OCI-M2 (cell line): ENCODE data around the gene PCP4.
"Not testable (repeated sequence)": the region's sequence is repeated elsewhere in the genome, so short reads cannot be mapped to it uniquely, and the experiment has no call there.

Experiments
- DNase-seq: peaks from one replicate; lab custom pipeline; 2025; ENCODE audit not compliant: unreplicated experiment; lab: John Stamatoyannopoulos, UW

The PCP4 gene

GRCh38 chr21:39863111-39863510 lies 4.1 kb upstream of the PCP4 start:
- DNase-seq = no peak

DNA sequence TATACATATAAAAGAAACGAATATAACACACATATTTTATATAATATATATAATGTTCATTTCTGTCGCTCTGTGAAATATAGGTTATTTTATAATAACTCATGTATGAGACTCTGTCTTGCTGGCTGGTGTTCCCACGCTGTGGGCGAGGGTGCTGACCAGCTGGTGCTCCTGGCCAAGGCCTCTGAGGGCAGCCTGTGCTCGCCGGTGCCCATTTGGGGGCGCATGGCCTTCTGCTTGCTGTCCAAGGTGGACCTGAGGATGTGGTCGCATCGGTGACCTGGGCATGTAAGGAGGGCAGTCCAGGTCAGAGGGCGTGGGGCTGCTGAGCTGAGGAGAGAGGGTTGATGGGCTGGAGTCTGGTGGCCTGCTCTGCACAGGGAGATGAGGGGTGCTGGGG lies 1.1 kb upstream of the PCP4 start:
- DNase-seq = no peak

DNA sequence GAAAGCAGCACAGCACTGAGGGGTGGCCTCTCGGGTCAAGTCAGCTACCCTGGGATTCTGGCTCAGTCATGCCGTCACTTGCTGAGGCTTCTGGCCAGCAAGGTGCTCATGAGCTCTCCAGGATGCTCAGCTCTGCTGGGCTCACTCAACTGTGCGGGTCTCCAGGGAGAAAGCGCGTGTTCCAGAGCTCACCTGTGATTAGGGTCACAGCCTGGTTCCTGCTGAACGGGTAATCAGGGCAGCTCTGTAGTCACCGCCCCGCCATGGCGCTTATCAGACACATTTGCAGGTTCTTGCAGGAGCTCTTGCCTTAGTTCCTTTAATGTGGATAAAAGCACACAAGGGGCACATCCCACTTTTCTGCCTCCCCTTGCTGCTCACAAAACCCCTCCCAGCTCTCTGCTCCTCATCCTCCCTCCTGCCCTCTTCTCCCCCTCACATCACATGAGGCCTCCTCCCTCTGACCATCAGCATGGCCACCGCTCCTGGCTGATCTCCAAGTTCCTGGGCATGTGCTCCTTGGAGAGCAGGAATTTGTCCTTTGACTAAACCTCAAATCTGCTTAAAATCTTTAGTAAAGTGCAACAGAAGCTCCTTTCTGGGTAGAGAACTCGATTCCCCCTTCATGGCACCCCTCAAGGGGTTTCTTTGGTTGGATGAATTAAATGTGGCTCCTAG lies 2.0 kb downstream of the PCP4 start:
- no peak for DNase-seq

DNA sequence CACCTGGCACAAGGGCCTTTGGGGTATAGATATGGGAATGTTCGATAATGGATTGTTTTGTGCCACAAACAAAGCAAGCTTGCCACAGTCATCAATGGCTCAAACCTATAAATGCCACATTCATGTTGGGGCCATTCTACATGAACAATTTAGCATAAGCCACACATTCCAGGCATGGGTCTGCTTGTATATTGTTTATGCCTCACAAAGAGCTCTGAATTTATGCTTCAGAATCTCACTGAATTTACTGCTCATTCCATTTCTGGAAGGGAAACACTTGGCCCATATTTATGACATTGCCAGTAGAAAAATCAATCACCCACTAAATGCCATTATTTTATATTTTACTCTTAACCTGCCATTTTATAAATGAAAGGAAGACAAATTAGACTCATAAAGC lies 6.4 kb downstream of the PCP4 start:
- DNase-seq = no peak

- DNase-seq = no peak
These were observed 7.0 kb downstream of the PCP4 start for GRCh38 chr21:39874206-39874605.

- DNase-seq = no peak
These were observed 7.5 kb downstream of the PCP4 start for GRCh38 chr21:39874759-39875158.

DNA sequence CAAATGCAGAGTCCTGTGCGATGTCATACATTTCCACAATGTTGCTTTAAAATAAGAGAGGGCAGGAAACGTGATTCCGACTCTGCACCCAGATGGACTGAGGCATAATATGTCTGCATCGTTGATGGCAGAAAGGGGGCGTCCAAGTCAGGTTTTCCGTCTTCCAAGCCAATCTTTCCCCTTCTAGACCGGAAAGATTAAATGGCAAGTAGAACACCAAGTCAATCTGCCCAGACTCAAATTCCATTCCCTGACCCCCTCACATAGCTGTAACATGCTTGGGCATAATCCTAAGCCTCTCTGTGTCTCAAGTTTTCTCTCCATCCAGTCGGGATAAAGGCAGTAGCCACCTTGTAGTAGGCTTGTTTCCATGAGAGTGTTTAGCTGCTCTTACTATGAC lies 14.4 kb downstream of the PCP4 start:
- DNase-seq = no peak

- DNase-seq = no peak
These were observed 15.1 kb downstream of the PCP4 start for GRCh38 chr21:39882151-39882838.

GRCh38 chr21:39882839-39883195 lies 15.6 kb downstream of the PCP4 start:
- no peak for DNase-seq

DNA sequence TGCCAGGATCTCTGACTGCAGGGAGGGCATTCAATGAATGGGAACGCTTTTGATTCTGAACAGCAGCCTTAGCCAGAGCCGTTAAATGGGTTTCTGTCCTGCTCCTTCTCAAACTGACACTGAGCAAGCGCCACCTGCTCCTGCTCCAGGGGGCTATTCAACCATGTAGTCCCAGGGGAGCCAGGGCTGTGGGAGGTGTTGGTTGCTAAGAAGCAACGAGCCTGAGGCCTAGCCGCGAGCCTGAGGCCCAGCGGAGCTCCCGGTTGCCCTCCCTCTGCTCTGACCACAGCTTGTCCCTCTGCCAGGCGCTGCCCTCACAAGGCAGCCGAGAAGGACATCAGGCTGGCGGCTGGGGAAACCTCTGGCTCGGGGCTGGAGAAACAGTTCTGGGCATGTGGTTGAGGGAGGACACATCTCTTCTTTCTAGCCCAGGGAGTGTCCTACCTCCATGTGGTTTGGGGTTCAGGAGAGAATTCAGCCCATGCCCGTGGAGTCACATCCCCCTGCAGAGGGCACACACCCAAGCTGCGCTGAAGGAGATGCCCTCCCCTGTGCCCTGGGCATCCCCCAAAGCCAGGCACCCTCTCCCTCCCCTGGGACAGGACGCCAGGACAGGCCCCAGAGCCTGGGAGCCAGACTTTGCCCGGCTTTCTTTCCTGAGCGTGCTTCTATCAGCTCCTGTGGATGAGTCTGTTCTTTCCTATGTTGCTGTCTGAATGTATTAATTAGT lies 18.0 kb downstream of the PCP4 start:
- no peak for DNase-seq

- no peak for DNase-seq
These were observed 21.6 kb downstream of the PCP4 start for GRCh38 chr21:39888848-39889247.

DNA sequence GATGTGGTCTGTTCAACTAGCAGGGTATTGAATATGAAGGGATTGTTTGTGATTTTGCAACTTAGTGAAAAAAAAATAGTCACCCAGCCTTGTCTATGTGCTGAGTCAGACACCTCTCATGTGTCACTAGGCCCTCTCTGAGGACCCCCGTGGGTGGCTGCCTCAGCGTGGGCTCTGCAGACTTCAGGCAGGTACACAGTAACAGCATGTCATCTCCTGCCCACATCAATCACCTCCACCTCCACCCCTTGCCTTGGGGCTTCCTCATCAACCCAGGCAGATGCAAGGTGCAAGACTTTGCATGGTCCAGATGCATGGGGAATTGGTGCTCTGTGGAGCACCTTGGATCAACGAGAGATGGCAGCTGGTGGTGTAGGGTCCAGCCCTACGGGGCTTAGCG lies 23.9 kb downstream of the PCP4 start:
- no peak for DNase-seq

DNA sequence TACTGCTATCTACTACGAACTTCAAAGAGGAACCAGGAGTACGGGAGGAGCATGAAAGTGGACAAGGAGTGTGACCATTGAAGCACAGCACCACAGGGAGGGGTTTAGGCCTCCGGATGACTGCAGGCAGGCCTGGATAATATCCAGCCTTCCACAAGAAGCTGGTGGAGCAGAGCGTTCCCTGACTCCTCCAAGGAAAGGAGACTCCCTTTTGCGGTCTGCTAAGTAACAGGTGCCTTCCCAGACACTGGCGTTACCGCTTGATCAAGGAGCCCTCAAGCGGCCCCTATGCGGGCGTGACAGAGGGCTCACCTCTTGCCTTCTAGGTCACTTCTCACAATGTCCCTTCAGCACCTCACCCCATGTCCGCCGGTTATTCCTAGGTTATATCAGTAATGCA lies 24.6 kb downstream of the PCP4 start:
- DNase-seq = not testable (repeated sequence)

- no peak for DNase-seq
These were observed 33.3 kb downstream of the PCP4 start for GRCh38 chr21:39900491-39900890.

GRCh38 chr21:39900911-39901310 lies 33.7 kb downstream of the PCP4 start:
- DNase-seq = no peak

GRCh38 chr21:39902986-39903385 lies 35.7 kb downstream of the PCP4 start:
- no peak for DNase-seq

- DNase-seq = no peak
These were observed 37.2 kb downstream of the PCP4 start for GRCh38 chr21:39904457-39904856.

GRCh38 chr21:39908265-39908923 lies 41.2 kb downstream of the PCP4 start:
- no peak for DNase-seq

DNA sequence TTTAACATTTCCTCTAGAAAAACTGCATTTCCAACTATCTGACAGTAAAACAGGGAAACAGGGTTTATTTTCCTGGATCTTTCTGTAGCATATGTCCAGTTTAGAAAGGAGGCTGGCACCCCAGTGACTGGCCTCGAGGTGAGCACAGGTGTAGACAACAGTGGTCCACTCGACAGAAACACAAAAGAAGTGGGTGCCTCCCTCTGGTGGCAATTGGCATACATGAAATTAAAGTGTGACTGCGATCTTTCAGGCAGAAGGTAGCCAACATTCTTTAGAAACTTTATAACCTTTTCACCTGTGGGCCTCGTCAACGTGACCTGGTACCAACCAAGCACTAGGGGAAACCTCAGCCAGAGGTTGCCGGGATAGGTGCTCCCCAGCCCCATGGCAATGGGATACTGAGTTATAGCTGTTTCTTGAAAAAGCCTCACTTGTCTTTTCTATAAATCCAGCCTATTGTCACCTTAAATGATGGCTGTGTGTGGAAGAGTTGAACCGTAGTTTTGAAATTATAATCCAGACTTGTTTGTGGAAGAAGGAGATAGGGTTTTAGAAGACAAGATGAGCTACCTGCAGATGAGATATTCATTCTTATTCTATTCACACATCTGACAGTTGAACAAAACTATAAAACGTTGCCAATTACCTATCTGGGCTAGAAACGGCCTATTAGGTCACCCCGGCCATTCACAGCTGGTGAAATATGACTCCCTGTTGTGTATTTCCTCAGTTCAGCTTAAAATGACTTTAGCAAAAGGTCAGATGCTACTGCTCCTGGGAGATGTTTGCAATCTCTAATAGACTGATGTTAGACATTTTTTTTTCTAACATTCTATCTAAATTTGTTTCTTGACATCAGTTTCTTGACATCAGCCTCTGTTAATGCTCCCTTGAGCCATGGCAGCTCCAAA lies 44.3 kb downstream of the PCP4 start:
- DNase-seq = no peak

- DNase-seq = no peak
These were observed 46.6 kb downstream of the PCP4 start for GRCh38 chr21:39913706-39914305.
